Heart left ventricle (tissue), 16 donors: ENCODE results near the gene MRPL50. TPM values are rescaled to one million over a fixed set of nuclear protein-coding genes. Genes with fewer than 3 reads are reported as not detected.

Experiments
- ATAC-seq, 4 donors: fragments of 200-7000 bp; cut with Tn5 transposase; one replicate each; pipeline ENCODE4 v1.9.1; 2020 to 2022; ENCODE audit warnings: moderate library complexity in 4 of 4, mild to moderate bottlenecking in 3 of 4, moderate number of reproducible peaks in 1 of 4
- DNase-seq, 5 donors: peaks; one replicate each; pipeline ENCODE4 v3.0.0-alpha.2; 2020
- H3K27ac ChIP-seq, 12 donors: fragments of 200-600 bp; sonication (generic) in 4 of 12; one replicate each; pipeline versions ENCODE4 v1.5.0 to v1.8.0; 2016 to 2022; ENCODE audit warnings: mild to moderate bottlenecking in 2 of 12
- H3K27me3 ChIP-seq, 9 donors: fragments of 200-600 bp; sonication (generic) in 2 of 9; one replicate each; pipeline versions ENCODE4 v1.5.1 to v1.8.0; 2016 to 2022; ENCODE audit warnings: mild to moderate bottlenecking in 3 of 9
- H3K36me3 ChIP-seq, 9 donors: fragments of 200-600 bp; sonication (generic) in 2 of 9; one replicate each; pipeline versions ENCODE4 v1.5.0 to v1.8.0; 2018 to 2022; ENCODE audit warnings: mild to moderate bottlenecking in 2 of 9
- H3K4me1 ChIP-seq, 12 donors: fragments of 200-600 bp; sonication (generic) in 4 of 12; one replicate each; pipeline versions ENCODE4 v1.5.0 to v1.8.0; 2016 to 2022; ENCODE audit warnings: mild to moderate bottlenecking in 3 of 12
- H3K4me3 ChIP-seq, 12 donors: fragments of 200-600 bp; sonication (generic) in 4 of 12; one replicate each; pipeline versions ENCODE4 v1.5.0 to v1.8.0; 2017 to 2022; ENCODE audit warnings: mild to moderate bottlenecking in 9 of 12, moderate library complexity in 4 of 12
- H3K9me3 ChIP-seq, 12 donors: fragments of 200-600 bp; sonication (generic) in 4 of 12; one replicate each; pipeline versions ENCODE4 v1.5.0 to v1.8.0; 2016 to 2022; ENCODE audit warnings: mild to moderate bottlenecking in 1 of 12
- POLR2A ChIP-seq, 2 donors: fragments of 450-650 bp; IDR thresholded peaks; one replicate each; pipeline ENCODE4 v1.6.1; 2017; ENCODE audit warnings: antibody characterized with exemption in 2 of 2, mild to moderate bottlenecking in 2 of 2, moderate library complexity in 2 of 2
- WGBS, 4 donors: extraction: QIAGEN DNeasy Blood & Tissue Kit in 2 of 4; methylation state at CpG; one replicate each; pipeline versions ENCODE4 v1.1.5 to v1.1.7; 2013 to 2018; 5-methylcytosine and 5-hydroxymethylcytosine counted together
- intact Hi-C, 10 donors: fragments of 100-400 bp; cut with DNase I; formaldehyde crosslinking; loops; one replicate each; pipeline versions ENCODE4 v1.11.1 to v1.14.2; 2022
- polyA plus RNA-seq, 2 donors: library from polyadenylated mRNA; stranded (reverse); fragments of 200-250 nt; gene quantifications; one replicate each; pipeline ENCODE4 v1.2.3, GENCODE V29; 2013
- total RNA-seq, 9 donors: library from RNA; depleted of rRNA in 2 of 9; stranded (reverse); fragments of >200 nt in 2 of 9; fragmentation: NEBNext Ultra II Directional in 3 of 9; extraction: Animal tissue kit (Norgen Biotek cat#: 25700) in 3 of 9; gene quantifications; one replicate each; pipeline versions ENCODE4 v1.1.0 to v1.2.4, GENCODE V29; 2016 to 2023
- TF ChIP-seq, protein P1 (sequence below), 12 donors: fragments of 200-600 bp; sonication (generic) in 4 of 12; IDR thresholded peaks; one replicate each; pipeline versions ENCODE4 v1.5.0 to v1.8.0; 2018 to 2022; ENCODE audit warnings: antibody characterized with exemption in 12 of 12, mild to moderate bottlenecking in 5 of 12
- donor health status: ischemic (EF 13 %, LVEDD 7.1; RV severe dilation, severe dysfunction).
- donor health status: healthy with polysubstance abuse.
- donor health status: DM: no; HTN: yes; CAD: no.
- donor health status: DM: no; HTN: no; CAD: no.
- donor health status: ischemic (EF 25% LVEDD 6.9; RV normal size, moderate dysfunction).
- donor health status: ischemic (EF 25% LVEDD 5.7; RV mildly dilated, moderate dysfunction).
- donor health status: healthy.
- donor health status: DM: yes; HTN: yes; CAD: no.
- donor health status: ischemic (EF 35%, LVEDD 5.7; RV mildly dilated, moderate dysfunction).
- donor health status: nonischemic (EF 11% LVEDD 7.7; RV severe dilation, severe dysfunction).
- donor health status: DM: yes; HTN: yes; CAD: no.
- donor health status: PGD.
- donor health status: ischemic (EF 29% LVEDD 5.4; RV normal size, mild dysfunction).
- donor health status: nonischemic (EF 23%, LVEDD 6.1; RV moderate dilation, normal function).

The MRPL50 gene
- total and polyA plus RNA-seq, 11 donors = 12.3 to 18.3 (median 15.4) TPM

DNA sequence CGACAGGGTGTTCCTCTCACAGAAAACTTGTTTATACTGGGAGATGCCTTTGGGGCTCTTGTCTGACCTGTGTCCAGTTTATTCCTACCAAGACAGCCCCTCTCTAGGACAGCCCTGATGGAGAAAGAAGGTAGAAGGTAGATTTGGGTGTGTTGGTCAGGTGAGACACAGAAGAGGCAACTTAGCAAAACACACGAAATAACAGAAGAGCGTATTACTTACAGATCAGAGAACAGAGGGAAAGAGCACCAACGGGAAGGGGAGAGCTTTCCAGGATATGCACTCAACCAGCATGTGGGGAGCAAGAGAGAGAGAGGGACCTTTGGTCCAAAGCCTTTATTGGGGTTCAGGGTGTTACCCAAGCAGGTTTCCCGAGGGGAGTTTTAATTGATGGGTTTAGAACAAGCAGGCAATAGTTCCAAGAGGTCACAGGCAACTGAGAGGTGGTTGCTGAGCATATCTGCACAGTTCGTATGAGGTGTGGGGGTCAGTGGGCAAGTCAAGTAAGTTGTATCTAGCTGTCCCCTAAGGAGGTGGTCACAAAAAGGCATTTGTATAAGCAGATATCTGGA is 45.4 kb downstream of the MRPL50 start:
- H3K27me3 ChIP-seq = peaks cover 0 to 4% (median 0%) of the 10 kb centered on the region in 9 donors
- H3K27ac ChIP-seq = no peak overlapping the region
- DNase-seq = no peak
- H3K4me1 ChIP-seq = no peaks in the 10 kb centered on the region
- H3K9me3 ChIP-seq = no peaks in the 10 kb centered on the region
- H3K36me3 ChIP-seq = no peaks in the 10 kb centered on the region
- WGBS, 4 donors = 74 to 82% (median 77%) methylated on average over 6 of the region's 6 CpGs
- no peak overlapping the region for H3K4me3 ChIP-seq
- no peak for ATAC-seq
- TF ChIP-seq POLR2A (IDR thresholded peaks at IDR 0.05) = no peak
- TF ChIP-seq, protein P1, sequence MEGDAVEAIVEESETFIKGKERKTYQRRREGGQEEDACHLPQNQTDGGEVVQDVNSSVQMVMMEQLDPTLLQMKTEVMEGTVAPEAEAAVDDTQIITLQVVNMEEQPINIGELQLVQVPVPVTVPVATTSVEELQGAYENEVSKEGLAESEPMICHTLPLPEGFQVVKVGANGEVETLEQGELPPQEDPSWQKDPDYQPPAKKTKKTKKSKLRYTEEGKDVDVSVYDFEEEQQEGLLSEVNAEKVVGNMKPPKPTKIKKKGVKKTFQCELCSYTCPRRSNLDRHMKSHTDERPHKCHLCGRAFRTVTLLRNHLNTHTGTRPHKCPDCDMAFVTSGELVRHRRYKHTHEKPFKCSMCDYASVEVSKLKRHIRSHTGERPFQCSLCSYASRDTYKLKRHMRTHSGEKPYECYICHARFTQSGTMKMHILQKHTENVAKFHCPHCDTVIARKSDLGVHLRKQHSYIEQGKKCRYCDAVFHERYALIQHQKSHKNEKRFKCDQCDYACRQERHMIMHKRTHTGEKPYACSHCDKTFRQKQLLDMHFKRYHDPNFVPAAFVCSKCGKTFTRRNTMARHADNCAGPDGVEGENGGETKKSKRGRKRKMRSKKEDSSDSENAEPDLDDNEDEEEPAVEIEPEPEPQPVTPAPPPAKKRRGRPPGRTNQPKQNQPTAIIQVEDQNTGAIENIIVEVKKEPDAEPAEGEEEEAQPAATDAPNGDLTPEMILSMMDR (IDR thresholded peaks at IDR 0.05) = no peak
- intact Hi-C loops = no loop called here

DNA sequence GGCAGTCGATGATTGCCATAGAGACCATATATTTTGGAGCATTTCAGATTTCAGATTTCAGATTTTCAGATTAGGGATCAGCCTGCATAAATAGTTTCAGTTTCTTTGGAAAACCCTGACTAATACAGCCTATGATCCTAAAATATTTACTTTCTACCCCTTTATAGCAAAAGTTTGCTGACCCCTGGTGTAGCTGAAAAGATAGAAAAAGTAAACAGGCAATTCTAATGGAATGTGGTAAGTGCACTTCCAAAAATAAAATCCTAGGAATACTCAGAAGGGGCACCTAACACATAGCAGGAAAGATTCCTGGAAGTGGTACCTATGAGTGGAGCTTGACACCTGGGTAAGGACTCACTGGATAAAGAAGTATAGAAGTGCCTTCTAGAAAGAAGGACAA is 48.1 kb downstream of the MRPL50 start:
- no peaks in the 10 kb centered on the region for H3K36me3 ChIP-seq
- TF ChIP-seq POLR2A (IDR thresholded peaks at IDR 0.05) = no peak
- TF ChIP-seq, protein P1 (IDR thresholded peaks at IDR 0.05) = no peak
- DNase-seq (no peak), ATAC-seq (no peak)
- WGBS, 4 donors = 74 to 85% (median 79%) methylated on average over 1 of the region's 1 CpG
- H3K9me3 ChIP-seq = no peaks in the 10 kb centered on the region
- intact Hi-C loops = no loop called here
- H3K4me1 ChIP-seq = no peaks in the 10 kb centered on the region
- peaks cover 0 to 4% (median 0%) of the 10 kb centered on the region in 9 donors for H3K27me3 ChIP-seq
- no peak overlapping the region for H3K27ac ChIP-seq
- no peak overlapping the region for H3K4me3 ChIP-seq

DNA sequence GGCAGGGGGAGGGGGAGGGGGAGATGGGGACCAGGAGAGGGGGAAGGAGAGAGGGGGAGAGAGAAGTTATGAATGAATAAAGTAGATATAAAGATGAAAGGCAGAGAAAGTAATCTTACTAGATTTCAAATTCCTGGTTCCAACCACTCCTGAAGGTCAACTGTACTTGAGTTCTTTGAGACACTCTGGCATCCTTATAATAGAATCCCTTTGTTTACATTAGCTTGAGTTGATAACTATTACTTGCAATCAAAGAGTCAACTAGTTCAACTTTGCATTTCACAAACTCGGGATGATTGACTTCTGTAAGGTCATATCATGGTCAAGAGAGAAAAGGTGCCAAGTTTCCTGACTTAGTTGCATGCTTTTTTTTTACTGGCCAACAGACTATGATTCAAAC is 55.8 kb downstream of the MRPL50 start:
- intact Hi-C loops = no loop called here
- no peak for TF ChIP-seq POLR2A (IDR thresholded peaks at IDR 0.05)
- TF ChIP-seq, protein P1 (IDR thresholded peaks at IDR 0.05) = no peak
- Histone ChIP-seq H3K27me3 (no peaks in the 10 kb centered on the region), H3K4me3 (no peak overlapping the region), H3K27ac (no peak overlapping the region), H3K36me3 (no peaks in the 10 kb centered on the region), H3K4me1 (no peaks in the 10 kb centered on the region), H3K9me3 (no peaks in the 10 kb centered on the region)
- ATAC-seq (no peak), DNase-seq (no peak)
- 36 to 55% (median 42%) methylated on average over 1 of the region's 1 CpG for WGBS, 4 donors

DNA sequence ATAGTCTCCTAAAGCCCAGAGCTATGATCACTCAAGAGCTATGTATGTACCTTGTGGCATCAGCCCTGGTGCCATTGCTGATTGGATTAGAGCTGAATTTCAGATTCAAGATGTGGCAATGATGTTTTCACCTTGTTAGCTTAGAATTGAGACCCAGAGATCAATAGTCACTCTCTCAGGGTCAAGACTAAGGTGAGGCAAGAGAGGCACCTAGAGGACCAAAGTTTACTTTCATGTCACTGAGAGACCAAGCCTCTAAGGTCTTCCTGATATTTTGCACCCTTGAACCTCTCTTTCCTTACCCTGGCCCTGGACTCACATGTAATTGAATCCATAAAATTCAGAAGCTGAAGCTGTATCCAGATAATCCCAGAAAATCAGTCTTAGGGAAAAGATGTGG is 56.5 kb downstream of the MRPL50 start:
- ATAC-seq (no peak), DNase-seq (no peak)
- H3K36me3 ChIP-seq = no peaks in the 10 kb centered on the region
- no peak overlapping the region for H3K27ac ChIP-seq
- no peak overlapping the region for H3K4me3 ChIP-seq
- H3K4me1 ChIP-seq = no peaks in the 10 kb centered on the region
- TF ChIP-seq POLR2A (IDR thresholded peaks at IDR 0.05) = no peak
- TF ChIP-seq, protein P1 (IDR thresholded peaks at IDR 0.05) = no peak
- intact Hi-C loops = no loop called here
- no peaks in the 10 kb centered on the region for H3K9me3 ChIP-seq
- H3K27me3 ChIP-seq = no peaks in the 10 kb centered on the region

Other genes with a start within 250 kb of the MRPL50 start
- under 1 TPM in 3 of 9 donors, not detected in 6; 0.17 to 0.32 (median 0.19) TPM for gene BAAT, start 13.6 kb downstream of the MRPL50 start, total RNA-seq
- under 1 TPM; 0.03 to 0.08 TPM for gene BAAT, start 13.6 kb downstream of the MRPL50 start, polyA plus RNA-seq
- gene ZNF189, start 233 bp upstream of the MRPL50 start, total RNA-seq = 10 to 100 TPM; 16.9 to 34.6 (median 19.3) TPM
- 10 to 100 TPM in 1 of 2 donors, 1 to 10 TPM in 1; 10.0 to 19.3 TPM for gene ZNF189, start 233 bp upstream of the MRPL50 start, polyA plus RNA-seq
- gene ALDOB, start 37.2 kb upstream of the MRPL50 start, total RNA-seq = 1 to 10 TPM in 1 of 9 donors, under 1 TPM in 5, not detected in 3; 0.36 to 1.8 (median 0.52) TPM
- gene ALDOB, start 37.2 kb upstream of the MRPL50 start, polyA plus RNA-seq = under 1 TPM; 0.15 to 0.42 TPM
- 10 to 100 TPM; 23.0 to 63.7 (median 50.6) TPM for gene RNF20, start 135.2 kb upstream of the MRPL50 start, total RNA-seq
- gene RNF20, start 135.2 kb upstream of the MRPL50 start, polyA plus RNA-seq = 10 to 100 TPM; 14.1 to 22.6 TPM
- gene PPP3R2, start 196.4 kb upstream of the MRPL50 start, total RNA-seq = not detected
- not detected for gene PPP3R2, start 196.4 kb upstream of the MRPL50 start, polyA plus RNA-seq